Trophoblast cell (in vitro differentiated cells and primary cell): ENCODE data around the gene ZFYVE1.
"Not testable (repeated sequence)": the region's sequence is repeated elsewhere in the genome, so short reads cannot be mapped to it uniquely, and the experiment has no call there.

Experiments used
- DNase-seq, 2 donors: peaks; one replicate each; pipeline ENCODE4 v3.0.0-alpha.2; 2016
- H2AFZ ChIP-seq: 2 replicates; pipeline ENCODE4 v1.6.1; 2013; ENCODE audit warnings: low read length, moderate library complexity, mild to moderate bottlenecking; ENCODE audit not compliant: insufficient read depth, poor library complexity
- H2AK5ac ChIP-seq: 2 replicates; pipeline ENCODE4 v1.6.1; 2013; ENCODE audit warnings: mild to moderate bottlenecking, low read length
- H2BK120ac ChIP-seq: 2 replicates; pipeline ENCODE4 v1.6.1; 2013; ENCODE audit warnings: low read length, mild to moderate bottlenecking, moderate library complexity; ENCODE audit not compliant: insufficient read depth, poor library complexity
- H2BK12ac ChIP-seq: 2 replicates; pipeline ENCODE4 v1.6.1; 2013; ENCODE audit warnings: mild to moderate bottlenecking, low read length, moderate library complexity
- H2BK5ac ChIP-seq: 2 replicates; pipeline ENCODE4 v1.6.1; 2013; ENCODE audit warnings: low read length, low read depth, moderate library complexity, mild to moderate bottlenecking; ENCODE audit not compliant: poor library complexity
- H3K14ac ChIP-seq: 2 replicates; pipeline ENCODE4 v1.6.1; 2013; ENCODE audit warnings: mild to moderate bottlenecking, low read length
- H3K18ac ChIP-seq: 2 replicates; pipeline ENCODE4 v1.6.1; 2013; ENCODE audit warnings: mild to moderate bottlenecking, low read length
- H3K23ac ChIP-seq: 2 replicates; pipeline ENCODE4 v1.6.1; 2013; ENCODE audit warnings: low read length
- H3K27ac ChIP-seq: 2 replicates; pipeline ENCODE4 v1.5.1; 2013; ENCODE audit warnings: low read depth, mild to moderate bottlenecking, inconsistent platforms, low read length, moderate library complexity
- H3K27me3 ChIP-seq: 2 replicates; pipeline ENCODE4 v1.6.1; 2013; ENCODE audit warnings: inconsistent platforms, mild to moderate bottlenecking, low read length, moderate library complexity; ENCODE audit not compliant: insufficient read depth
- H3K36me3 ChIP-seq, 2 experiments: 1 replicate in 1 of 2; 2 replicates in 1 of 2; pipeline ENCODE4 v1.6.1; 2013; ENCODE audit warnings: low read length in 2 of 2, mild to moderate bottlenecking in 2 of 2, moderate library complexity in 1 of 2; ENCODE audit not compliant: insufficient read depth in 2 of 2, control insufficient read depth in 1 of 2
- H3K4ac ChIP-seq: 2 replicates; pipeline ENCODE4 v1.6.1; 2013; ENCODE audit warnings: low read depth, mild to moderate bottlenecking, low read length, moderate library complexity
- H3K4me1 ChIP-seq, 2 experiments: 1 replicate in 1 of 2; 2 replicates in 1 of 2; pipeline ENCODE4 v1.6.1; 2013; ENCODE audit warnings: low read length in 2 of 2, mild to moderate bottlenecking in 2 of 2, moderate library complexity in 1 of 2; ENCODE audit not compliant: insufficient read depth in 2 of 2, control insufficient read depth in 1 of 2
- H3K4me2 ChIP-seq: 2 replicates; pipeline ENCODE4 v1.6.1; 2013; ENCODE audit warnings: inconsistent platforms, mild to moderate bottlenecking, low read length, moderate library complexity
- H3K4me3 ChIP-seq: 2 replicates; pipeline ENCODE4 v1.5.1; 2013; ENCODE audit warnings: mild to moderate bottlenecking, low read depth, low read length, inconsistent platforms
- H3K79me1 ChIP-seq: one replicate; pipeline ENCODE4 v1.6.1; 2013; ENCODE audit warnings: low read length
- H3K79me2 ChIP-seq: 2 replicates; pipeline ENCODE4 v1.6.1; 2013; ENCODE audit warnings: low read length, mild to moderate bottlenecking; ENCODE audit not compliant: control insufficient read depth, insufficient read depth, poor library complexity
- H3K9ac ChIP-seq: 2 replicates; pipeline ENCODE4 v1.6.1; 2013; ENCODE audit warnings: mild to moderate bottlenecking, low read length
- H3K9me3 ChIP-seq: 2 replicates; pipeline ENCODE4 v1.6.1; 2013; ENCODE audit warnings: low read depth, mild to moderate bottlenecking, control low read depth, inconsistent platforms, low read length; ENCODE audit not compliant: insufficient read depth
- H4K12ac ChIP-seq: 2 replicates; pipeline ENCODE4 v1.6.1; 2013; ENCODE audit warnings: low read depth, mild to moderate bottlenecking, low read length, moderate library complexity
- H4K8ac ChIP-seq: 2 replicates; pipeline ENCODE4 v1.6.1; 2013; ENCODE audit warnings: low read depth, mild to moderate bottlenecking, low read length, moderate library complexity
- H4K91ac ChIP-seq: one replicate; pipeline ENCODE4 v1.6.1; 2013; ENCODE audit warnings: low read depth, mild to moderate bottlenecking, low read length, moderate library complexity
- WGBS: extraction: QIAGEN DNeasy Blood & Tissue Kit; methylation state at CpG from one replicate; pipeline ENCODE4 v1.1.7; 2013; ENCODE audit warnings: missing lambda C conversion rate; ENCODE audit not compliant: insufficient read length, insufficient coverage; ENCODE audit errors: extremely low coverage; 5-methylcytosine and 5-hydroxymethylcytosine counted together

ZFYVE1 gene

GRCh38 chr14:72957213-72957612, 69.7 kb downstream of the ZFYVE1 start:
- no CpG with 5 or more reads among the region's 3 CpGs for WGBS
- no peaks in the 10 kb centered on the region for H3K79me1 ChIP-seq
- H3K27ac ChIP-seq = no peak overlapping the region
- no peak overlapping the region for H3K9ac ChIP-seq
- H3K27me3 ChIP-seq = no peaks in the 10 kb centered on the region
- no peaks in the 10 kb centered on the region for H3K9me3 ChIP-seq
- no peak overlapping the region for H4K8ac ChIP-seq
- no peak overlapping the region for H2BK120ac ChIP-seq
- no peak overlapping the region for H2BK12ac ChIP-seq
- no peak overlapping the region for H2AFZ ChIP-seq
- no peak overlapping the region for H3K4me3 ChIP-seq
- DNase-seq = no peak
- H3K4me1 ChIP-seq = no peaks in the 10 kb centered on the region
- H3K4me2 ChIP-seq = no peak overlapping the region
- H3K79me2 ChIP-seq = no peaks in the 10 kb centered on the region
- peaks cover 34 to 48% of the 10 kb centered on the region in 2 experiments for H3K36me3 ChIP-seq
- no peak overlapping the region for H3K4ac ChIP-seq
- no peak overlapping the region for H4K91ac ChIP-seq
- no peak overlapping the region for H2AK5ac ChIP-seq
- H2BK5ac ChIP-seq = no peak overlapping the region
- H3K14ac ChIP-seq = no peak overlapping the region
- no peak overlapping the region for H3K18ac ChIP-seq
- no peak overlapping the region for H4K12ac ChIP-seq
- no peak overlapping the region for H3K23ac ChIP-seq

- not testable (repeated sequence) for H3K18ac ChIP-seq, H2AFZ ChIP-seq, H3K9me3 ChIP-seq, H4K12ac ChIP-seq, H3K9ac ChIP-seq, H2BK5ac ChIP-seq, DNase-seq, H3K4ac ChIP-seq, H3K14ac ChIP-seq, H3K27me3 ChIP-seq, H3K23ac ChIP-seq, H3K4me2 ChIP-seq, H4K8ac ChIP-seq, H4K91ac ChIP-seq, H3K4me1 ChIP-seq, H2BK120ac ChIP-seq, H2AK5ac ChIP-seq, H3K79me1 ChIP-seq, H2BK12ac ChIP-seq, H3K27ac ChIP-seq, H3K4me3 ChIP-seq, H3K79me2 ChIP-seq
- H3K36me3 ChIP-seq = peaks cover 35 to 48% of the 10 kb centered on the region in 2 experiments
- WGBS = no CpG with 5 or more reads among the region's 9 CpGs
Observed at GRCh38 chr14:72956741-72957140, 70.2 kb downstream of the ZFYVE1 start.

GRCh38 chr14:72952171-72952570, 74.7 kb downstream of the ZFYVE1 start:
- H3K9ac ChIP-seq = no peak overlapping the region
- H2BK12ac ChIP-seq = no peak overlapping the region
- no peak overlapping the region for H2AFZ ChIP-seq
- no peak overlapping the region for H3K14ac ChIP-seq
- H3K79me2 ChIP-seq = no peaks in the 10 kb centered on the region
- no peak for DNase-seq
- H4K8ac ChIP-seq = no peak overlapping the region
- H2AK5ac ChIP-seq = no peak overlapping the region
- no peak overlapping the region for H2BK5ac ChIP-seq
- H4K91ac ChIP-seq = no peak overlapping the region
- no peak overlapping the region for H3K18ac ChIP-seq
- no peak overlapping the region for H3K4me3 ChIP-seq
- H3K4me2 ChIP-seq = no peak overlapping the region
- no peaks in the 10 kb centered on the region for H3K79me1 ChIP-seq
- no peak overlapping the region for H3K27ac ChIP-seq
- no peak overlapping the region for H2BK120ac ChIP-seq
- no peak overlapping the region for H3K4ac ChIP-seq
- H4K12ac ChIP-seq = no peak overlapping the region
- H3K9me3 ChIP-seq = no peaks in the 10 kb centered on the region
- H3K23ac ChIP-seq = no peak overlapping the region
- peaks cover 36 to 41% of the 10 kb centered on the region in 2 experiments for H3K36me3 ChIP-seq
- WGBS = no CpG with 5 or more reads among the region's 3 CpGs
- no peaks in the 10 kb centered on the region for H3K4me1 ChIP-seq
- no peaks in the 10 kb centered on the region for H3K27me3 ChIP-seq

GRCh38 chr14:72948481-72949138, 78.3 kb downstream of the ZFYVE1 start:
- no peaks in the 10 kb centered on the region for H3K79me2 ChIP-seq
- H3K4me1 ChIP-seq = no peaks in the 10 kb centered on the region
- no peak overlapping the region for H3K4me3 ChIP-seq
- H3K4me2 ChIP-seq = no peak overlapping the region
- H3K23ac ChIP-seq = no peak overlapping the region
- no peaks in the 10 kb centered on the region for H3K9me3 ChIP-seq
- no peak overlapping the region for H2BK5ac ChIP-seq
- no peaks in the 10 kb centered on the region for H3K27me3 ChIP-seq
- H2BK12ac ChIP-seq = no peak overlapping the region
- H3K36me3 ChIP-seq = peaks cover 30 to 41% of the 10 kb centered on the region in 2 experiments
- no peak overlapping the region for H4K12ac ChIP-seq
- no peak overlapping the region for H4K91ac ChIP-seq
- H2AFZ ChIP-seq = no peak overlapping the region
- H3K4ac ChIP-seq = no peak overlapping the region
- H3K9ac ChIP-seq = no peak overlapping the region
- DNase-seq = peak; percentile 69 to 87
- no peak overlapping the region for H2AK5ac ChIP-seq
- no peak overlapping the region for H3K14ac ChIP-seq
- no CpG with 5 or more reads among the region's 5 CpGs for WGBS
- H3K18ac ChIP-seq = no peak overlapping the region
- no peak overlapping the region for H2BK120ac ChIP-seq
- H3K79me1 ChIP-seq = no peaks in the 10 kb centered on the region
- H3K27ac ChIP-seq = no peak overlapping the region
- no peak overlapping the region for H4K8ac ChIP-seq
